AG08396 (cell line): ENCODE measurements around the gene FAM174B.

Experiments used
- DNase-seq: peaks from one replicate; pipeline ENCODE4 v3.0.0; 2012; ENCODE audit warnings: low spot score, mixed read lengths

Gene FAM174B

GRCh38 chr15:92638709-92639365 is 16.7 kb downstream of the FAM174B start:
- DNase-seq: no peak

GRCh38 chr15:92638291-92638708 is 17.3 kb downstream of the FAM174B start:
- DNase-seq: no peak

- no peak for DNase-seq
These were observed 17.9 kb downstream of the FAM174B start for GRCh38 chr15:92637626-92638025.

GRCh38 chr15:92636908-92637481 is 18.6 kb downstream of the FAM174B start:
- DNase-seq: no peak

GRCh38 chr15:92636401-92636907 is 19.1 kb downstream of the FAM174B start:
- no peak for DNase-seq

- no peak for DNase-seq
These were observed 20.8 kb downstream of the FAM174B start for GRCh38 chr15:92634671-92635201.

GRCh38 chr15:92634060-92634459 is 21.5 kb downstream of the FAM174B start:
- DNase-seq: no peak

GRCh38 chr15:92633418-92633817 is 22.2 kb downstream of the FAM174B start:
- DNase-seq: no peak

- DNase-seq: no peak
These were observed 22.6 kb downstream of the FAM174B start for GRCh38 chr15:92633001-92633400.

- no peak for DNase-seq
These were observed 23.9 kb downstream of the FAM174B start for GRCh38 chr15:92631721-92632120.

- no peak for DNase-seq
These were observed 25.5 kb downstream of the FAM174B start for GRCh38 chr15:92629975-92630626.

- DNase-seq: no peak
These were observed 26.1 kb downstream of the FAM174B start for GRCh38 chr15:92629276-92629974.

- DNase-seq: no peak
These were observed 28.6 kb downstream of the FAM174B start for GRCh38 chr15:92627014-92627413.

- no peak for DNase-seq
These were observed 30.2 kb downstream of the FAM174B start for GRCh38 chr15:92625251-92625980.

GRCh38 chr15:92624401-92624991 is 31.1 kb downstream of the FAM174B start:
- no peak for DNase-seq

GRCh38 chr15:92623435-92623834 is 32.1 kb downstream of the FAM174B start:
- DNase-seq: no peak

- no peak for DNase-seq
These were observed 33.5 kb downstream of the FAM174B start for GRCh38 chr15:92621972-92622533.

- no peak for DNase-seq
These were observed 34.6 kb downstream of the FAM174B start for GRCh38 chr15:92620991-92621390.

GRCh38 chr15:92619145-92620101 is 36.2 kb downstream of the FAM174B start:
- DNase-seq: no peak
